GM19023 (cell line): ENCODE results near the gene IPO7.

Experiments used
- ATAC-seq: cut with Tn5 transposase; IDR thresholded peaks from one replicate; pipeline ENCODE4 v1.9.1; 2021; ENCODE audit warnings: mild to moderate bottlenecking, moderate library complexity; ENCODE audit not compliant: unreplicated experiment

Gene IPO7

GRCh38 chr11:9489080-9489765 is 104.8 kb downstream of the IPO7 start:
- ATAC-seq = no peak

DNA sequence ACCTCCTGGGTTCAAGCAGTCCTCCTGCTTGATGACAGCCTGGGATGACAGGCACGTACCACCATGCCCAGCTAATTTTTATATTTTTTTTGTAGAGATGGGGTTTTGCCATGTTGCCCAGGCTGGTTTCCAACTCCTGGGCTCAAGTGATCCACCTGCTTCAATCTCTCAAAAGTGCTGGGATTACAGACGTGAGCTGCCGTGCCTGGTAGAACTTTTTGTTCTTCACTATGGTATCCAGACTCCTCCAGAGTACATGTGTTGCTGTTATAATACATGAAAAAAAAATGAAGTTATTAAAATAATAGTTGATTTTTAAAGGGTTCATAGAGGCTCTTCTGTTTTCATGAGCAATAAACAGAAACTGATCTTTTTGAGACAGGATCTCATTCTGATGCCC is 105.9 kb downstream of the IPO7 start:
- no peak for ATAC-seq

- ATAC-seq = no peak
Measured at GRCh38 chr11:9493492-9493891, 109.0 kb downstream of the IPO7 start.

DNA sequence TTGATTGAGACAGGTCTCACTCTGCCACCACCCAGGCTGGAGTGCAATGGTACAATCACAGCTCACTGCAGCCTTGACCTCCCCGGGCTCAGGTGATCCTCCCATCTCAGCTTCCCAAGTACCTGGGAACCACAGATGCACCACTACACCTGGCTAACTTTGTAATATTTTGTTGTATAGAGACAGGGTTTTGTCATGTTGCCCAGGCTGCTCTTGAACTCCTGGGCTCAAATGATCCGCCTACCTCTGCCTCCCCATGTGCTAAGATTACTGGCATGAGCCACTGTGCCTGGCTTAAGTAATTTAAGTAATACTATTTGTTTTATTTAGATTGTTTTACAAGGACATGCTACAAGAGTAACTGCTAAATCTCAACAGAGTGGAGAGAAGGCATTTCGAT is 109.9 kb downstream of the IPO7 start:
- ATAC-seq = no peak

DNA sequence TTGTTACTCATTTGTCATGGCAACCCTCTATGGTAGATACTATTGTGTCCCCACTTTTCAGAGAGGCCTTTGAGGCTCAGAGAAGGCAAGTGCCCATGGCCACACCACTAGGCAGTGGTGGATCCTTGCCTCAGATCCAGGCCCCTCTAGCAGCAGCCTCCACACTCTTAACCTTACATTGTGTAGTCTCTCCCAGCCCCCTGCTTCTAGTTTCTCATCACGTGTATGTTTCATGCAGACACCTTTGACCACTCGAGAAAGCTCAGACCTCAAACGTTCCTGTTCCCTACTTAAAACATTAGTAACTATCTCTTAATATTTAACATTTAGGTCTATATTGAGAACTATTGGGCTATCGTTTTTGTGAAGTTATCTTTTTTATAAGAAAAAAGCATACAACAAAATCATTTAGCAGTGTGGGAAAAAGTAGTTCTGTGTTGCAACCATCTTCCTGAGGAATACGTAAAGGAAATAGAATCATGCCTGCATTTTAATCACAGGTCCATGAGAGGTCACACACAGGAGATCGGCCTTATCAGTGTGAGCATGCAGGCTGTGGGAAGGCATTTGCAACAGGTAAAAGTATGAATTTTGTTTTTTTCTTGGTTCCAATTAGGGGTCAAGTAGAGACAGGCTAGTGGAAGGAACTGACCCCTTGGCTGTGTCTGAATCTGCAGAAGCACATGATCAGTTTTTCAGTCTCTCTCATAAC is 111.5 kb downstream of the IPO7 start:
- ATAC-seq = no peak
